GM18499 (cell line): Measurements from ENCODE around the gene APLF.
"Not testable (repeated sequence)": the region's sequence is repeated elsewhere in the genome, so short reads cannot be mapped to it uniquely, and the experiment has no call there.

ENCODE experiments used
- ATAC-seq: cut with Tn5 transposase; IDR thresholded peaks from one replicate; pipeline ENCODE4 v1.9.1; 2021; ENCODE audit warnings: moderate number of reproducible peaks; ENCODE audit not compliant: insufficient read depth, unreplicated experiment

Gene APLF

DNA sequence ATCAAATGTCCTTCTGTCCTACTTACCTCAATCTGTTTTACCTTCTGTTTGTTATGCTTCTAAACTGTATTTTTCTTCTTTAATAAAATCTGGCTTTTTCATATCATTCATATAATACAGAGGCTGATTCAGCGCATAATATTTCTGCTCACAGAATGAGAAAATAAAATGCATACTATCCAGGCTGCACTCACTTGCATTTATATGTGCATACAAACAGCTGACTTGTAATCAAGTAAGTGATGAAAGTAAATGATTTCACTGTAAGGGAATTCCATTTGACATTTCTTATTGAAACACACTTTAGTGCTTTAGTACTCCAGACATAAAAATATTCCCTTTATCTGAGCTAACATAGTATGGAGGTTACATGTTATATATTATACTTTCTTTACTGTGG is 100.7 kb downstream of the APLF start:
- ATAC-seq = no peak

GRCh38 chr2:68569604-68570003 is 102.2 kb downstream of the APLF start:
- no peak for ATAC-seq

- ATAC-seq = not testable (repeated sequence)
Measured at GRCh38 chr2:68570434-68570833, 103.0 kb downstream of the APLF start.

DNA sequence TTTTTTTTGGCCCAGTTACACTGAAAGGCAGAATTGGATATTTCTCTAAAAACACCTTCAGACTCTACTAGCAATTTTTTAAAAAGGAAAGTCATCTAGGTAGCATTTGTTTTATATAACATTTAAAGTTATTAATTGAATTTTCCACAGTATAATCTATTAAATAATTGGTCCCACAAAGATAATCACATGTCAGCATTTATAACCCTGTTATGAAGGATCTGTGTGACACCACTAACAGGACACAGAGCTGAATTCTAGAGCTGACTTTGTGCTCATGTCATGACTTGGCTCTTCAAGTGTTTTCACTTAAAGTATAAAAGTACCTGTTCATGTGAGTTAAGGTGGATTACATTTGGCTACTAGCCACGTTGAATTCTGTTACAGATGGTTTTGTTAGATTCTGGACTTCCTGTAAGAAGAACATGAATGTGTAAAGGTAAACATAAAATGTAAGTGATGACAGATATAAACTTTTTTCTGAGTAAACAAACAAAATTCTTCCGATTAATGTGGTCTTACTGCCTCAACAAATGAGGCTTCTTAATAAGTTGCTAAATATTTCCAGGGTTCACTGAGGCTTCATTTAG is 106.9 kb downstream of the APLF start:
- ATAC-seq = no peak

DNA sequence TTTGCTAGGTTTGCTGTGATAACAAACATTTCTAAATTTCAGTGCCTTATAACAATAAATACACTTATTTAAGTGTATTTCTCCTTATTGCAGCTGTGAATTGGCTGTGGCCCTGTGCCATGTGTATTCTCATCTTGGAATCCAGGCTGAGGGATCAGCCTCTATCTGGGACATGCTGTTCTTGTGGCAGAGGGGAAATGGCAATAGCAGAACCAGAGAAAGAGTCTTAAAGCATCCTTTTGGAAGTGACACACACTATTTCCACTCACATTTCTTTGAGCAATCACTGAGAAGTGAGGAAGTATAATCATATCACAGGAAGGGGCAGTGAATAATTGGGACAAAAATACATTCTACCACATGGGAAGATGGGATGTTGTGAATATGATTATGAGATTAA is 109.8 kb downstream of the APLF start:
- no peak for ATAC-seq

GRCh38 chr2:68579689-68580088 is 112.3 kb downstream of the APLF start:
- no peak for ATAC-seq

DNA sequence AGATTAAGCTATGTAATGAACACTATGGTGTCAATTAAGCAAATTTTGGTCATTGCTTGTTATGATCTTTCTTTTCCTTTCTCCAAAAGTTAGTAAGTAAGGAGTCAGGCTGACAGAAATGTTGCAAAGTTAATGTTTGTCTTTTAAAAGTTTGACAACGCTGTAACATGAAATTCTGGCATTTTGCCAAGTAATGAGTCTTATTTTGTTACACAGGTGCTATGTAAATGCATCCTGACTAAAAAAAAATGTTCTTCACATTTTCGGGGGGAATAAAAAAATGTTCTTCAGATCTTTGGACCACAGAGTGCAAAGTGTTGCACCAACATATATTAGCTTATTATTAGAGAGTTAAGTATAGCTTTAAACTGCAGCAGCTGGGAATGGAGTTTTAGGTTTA is 121.2 kb downstream of the APLF start:
- no peak for ATAC-seq

- no peak for ATAC-seq
Measured at GRCh38 chr2:68589963-68590362, 122.6 kb downstream of the APLF start.

DNA sequence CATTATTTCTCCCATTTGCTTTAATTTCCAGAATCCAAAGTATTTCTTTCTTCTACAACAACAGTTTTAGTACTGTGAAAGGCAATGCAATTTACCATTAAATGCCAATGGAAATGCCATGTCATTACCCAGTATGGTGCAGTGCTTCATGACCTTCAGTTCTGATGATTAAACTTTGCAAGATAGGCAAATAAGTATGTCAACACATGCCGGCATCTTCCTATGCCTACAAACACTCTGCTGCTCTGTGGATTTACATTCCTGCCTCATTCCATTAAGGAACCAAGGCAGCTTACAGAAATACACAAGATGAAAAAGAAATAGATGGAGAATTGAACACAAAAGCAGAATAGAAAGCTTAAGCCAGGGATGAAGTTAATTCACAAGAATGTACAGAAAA is 123.3 kb downstream of the APLF start:
- no peak for ATAC-seq

GRCh38 chr2:68591225-68591624 is 123.8 kb downstream of the APLF start:
- ATAC-seq = no peak

DNA sequence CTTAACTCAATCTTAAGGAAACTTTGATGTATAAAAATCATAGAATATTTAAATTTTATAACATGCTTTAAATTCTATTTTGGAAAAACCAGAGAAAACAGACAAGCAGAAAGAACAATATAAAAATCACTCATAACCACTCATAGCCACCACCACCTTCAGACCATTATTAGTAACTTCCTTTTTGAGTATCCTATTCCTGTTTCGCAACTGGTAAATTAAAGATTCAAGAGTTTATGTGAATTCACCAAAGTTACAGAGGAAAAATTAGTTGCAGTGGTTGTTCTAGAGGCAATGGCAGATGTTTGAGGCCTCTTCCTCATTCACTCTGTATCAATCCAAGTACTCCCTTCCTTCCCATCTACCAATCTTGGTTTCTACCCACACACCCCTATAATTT is 126.7 kb downstream of the APLF start:
- no peak for ATAC-seq

DNA sequence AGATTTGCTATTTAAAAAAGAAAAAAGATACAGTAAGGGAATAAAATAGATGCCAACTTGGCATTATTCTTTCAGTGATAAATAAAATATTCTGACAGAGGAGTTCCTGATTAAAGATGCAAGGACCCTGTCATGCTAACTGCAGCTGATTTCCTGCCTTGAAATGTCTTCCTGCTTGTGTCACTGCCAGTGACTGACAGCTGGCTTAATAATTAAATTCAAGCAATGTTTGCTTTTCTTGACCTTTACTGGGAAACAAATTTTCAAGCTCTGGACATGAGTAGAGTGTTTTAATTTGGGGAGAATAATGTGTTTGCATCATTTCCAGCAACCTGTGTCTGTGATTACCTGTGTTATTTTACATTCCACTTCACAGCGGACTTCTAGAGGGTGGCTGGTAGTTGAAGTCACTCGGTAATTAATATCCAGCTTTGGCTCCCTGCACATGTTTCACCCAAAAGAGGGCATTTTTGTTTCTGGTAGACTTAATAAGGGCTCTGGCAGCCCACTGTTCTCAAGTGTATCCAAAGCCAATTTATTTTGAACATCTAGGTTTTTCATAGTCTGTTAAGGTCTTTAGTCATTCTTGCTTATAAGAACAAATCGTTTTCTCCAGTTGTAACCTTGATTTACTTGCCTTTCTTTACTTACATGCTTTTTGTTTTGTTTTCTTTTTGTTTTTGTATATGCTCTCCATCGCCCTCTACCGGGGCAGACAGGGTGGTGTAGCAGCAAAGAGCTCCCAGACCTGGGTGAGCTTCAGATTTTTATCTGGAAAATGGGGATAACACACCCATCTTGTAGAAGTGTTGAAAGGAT is 127.5 kb downstream of the APLF start:
- ATAC-seq = peak; percentile 77

DNA sequence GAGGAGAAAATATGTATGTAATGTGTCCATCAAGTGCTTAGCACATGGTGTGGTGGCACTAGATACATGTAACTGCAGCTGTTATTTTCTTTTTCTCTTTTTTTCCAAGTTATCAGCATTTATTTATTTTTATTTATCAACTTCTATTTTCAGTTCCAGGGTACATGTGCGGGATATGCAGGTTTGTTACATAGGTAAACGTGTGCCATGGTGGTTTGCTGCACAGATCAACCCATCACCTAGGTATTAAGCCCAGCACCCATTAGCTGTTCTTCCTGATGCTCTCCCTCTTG is 128.1 kb downstream of the APLF start:
- not testable (repeated sequence) for ATAC-seq

DNA sequence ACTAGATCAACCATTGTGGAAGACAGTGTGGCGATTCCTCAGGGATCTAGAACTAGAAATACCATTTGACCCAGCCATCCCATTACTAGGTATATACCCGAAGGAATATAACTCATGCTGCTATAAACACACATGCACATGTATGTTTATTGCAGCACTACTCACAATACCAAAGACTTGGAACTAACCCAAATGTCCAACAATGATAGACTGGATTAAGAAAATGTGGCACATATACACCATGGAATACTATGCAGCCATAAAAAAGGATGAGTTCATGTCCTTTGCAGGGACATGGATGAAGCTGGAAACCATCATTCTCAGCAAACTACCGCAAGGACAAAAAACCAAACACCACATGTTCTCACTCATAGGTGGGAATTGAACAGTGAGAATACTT is 133.1 kb downstream of the APLF start:
- not testable (repeated sequence) for ATAC-seq

- ATAC-seq = no peak
Measured at GRCh38 chr2:68603059-68603458, 135.7 kb downstream of the APLF start.

DNA sequence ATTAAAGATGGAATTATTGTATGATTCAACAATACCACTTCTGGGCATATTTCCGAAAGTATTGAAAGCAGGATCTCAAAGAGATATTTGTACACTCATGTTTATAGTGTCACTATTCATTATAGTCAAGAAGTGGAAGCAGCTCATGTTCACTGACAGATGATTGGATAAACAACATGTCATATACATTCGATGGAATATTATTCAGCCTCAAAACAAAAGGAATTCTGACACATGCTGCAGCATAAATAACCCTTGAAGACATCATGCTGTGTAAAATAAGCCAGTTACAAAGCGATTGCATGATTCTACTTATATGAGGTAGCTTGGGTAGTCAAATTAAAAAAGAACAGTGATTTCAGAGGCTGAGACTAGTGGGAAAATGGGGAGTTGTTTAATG is 136.7 kb downstream of the APLF start:
- ATAC-seq = no peak

DNA sequence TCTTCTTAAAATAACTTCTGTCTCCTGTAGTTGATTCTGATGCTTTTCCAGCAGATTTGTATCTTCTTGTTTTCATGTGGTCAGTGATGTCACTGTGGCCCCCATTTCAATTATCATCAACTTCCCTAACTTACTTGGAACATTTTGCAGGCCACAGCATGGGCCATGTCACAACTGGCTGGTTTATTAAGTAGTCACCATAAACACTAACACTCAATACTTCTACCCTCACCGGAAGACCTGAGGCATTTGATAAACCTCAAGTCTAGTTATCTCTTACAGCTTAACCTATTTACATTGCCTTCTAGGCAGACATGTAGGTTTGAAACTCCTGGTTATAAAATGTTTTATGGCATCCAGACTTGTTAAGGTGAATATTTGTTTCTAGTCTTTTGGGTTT is 138.6 kb downstream of the APLF start:
- ATAC-seq = no peak

DNA sequence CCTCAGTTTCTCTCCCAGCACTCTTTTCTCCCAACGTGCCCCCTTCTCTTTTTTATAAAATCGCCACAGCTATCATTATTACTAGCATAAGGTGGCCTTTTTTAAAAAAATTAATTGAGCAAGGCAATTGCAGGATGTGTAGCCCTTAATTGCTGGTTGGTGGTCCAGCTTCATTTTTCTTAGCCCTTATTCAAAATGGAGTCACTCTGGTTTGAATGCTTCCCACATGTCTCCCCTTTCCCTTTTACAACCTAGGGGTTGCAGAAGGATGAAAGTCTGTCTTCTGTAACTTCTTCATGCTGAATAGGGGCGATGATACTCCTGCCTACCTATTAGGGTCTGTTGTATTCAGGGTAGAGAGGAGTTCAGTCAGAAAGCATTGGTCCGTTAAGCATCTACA is 139.4 kb downstream of the APLF start:
- ATAC-seq = no peak

- no peak for ATAC-seq
Measured at GRCh38 chr2:68607837-68608236, 140.5 kb downstream of the APLF start.

DNA sequence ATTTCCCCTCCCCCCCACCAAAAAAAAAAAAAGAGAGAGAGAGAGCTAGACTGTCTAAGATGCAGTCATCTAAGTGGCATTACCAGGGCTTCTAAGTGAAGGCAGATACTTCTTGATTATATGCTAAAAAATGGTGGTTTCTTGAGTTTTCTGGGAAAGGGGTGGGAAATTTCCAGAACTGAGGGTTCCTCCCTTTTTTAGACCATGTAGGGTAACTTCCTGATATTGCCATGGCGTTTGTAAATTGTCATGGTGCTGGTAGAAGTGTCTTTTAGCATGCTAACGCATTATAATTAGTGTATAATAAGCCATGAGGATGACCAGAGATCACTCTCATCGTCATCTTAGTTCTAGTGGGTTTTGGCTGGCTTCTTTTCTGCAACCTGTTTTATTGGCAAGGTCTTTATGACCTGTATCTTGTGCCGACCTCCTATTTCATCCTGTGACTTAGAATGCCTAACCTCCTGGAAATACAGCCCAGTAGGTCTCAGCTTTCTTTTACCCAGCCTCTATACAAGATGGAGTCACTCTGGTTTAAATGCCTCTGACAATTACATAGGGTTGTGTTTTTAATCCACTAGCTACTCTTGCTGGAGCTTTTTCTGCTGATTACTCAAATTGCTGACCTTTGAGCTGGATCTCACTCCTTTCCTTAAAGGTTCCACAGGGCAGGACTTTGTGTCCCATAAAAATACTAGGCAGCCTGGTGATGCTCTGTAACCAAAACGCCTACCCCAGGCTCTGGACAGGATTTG is 145.6 kb downstream of the APLF start:
- ATAC-seq = no peak

DNA sequence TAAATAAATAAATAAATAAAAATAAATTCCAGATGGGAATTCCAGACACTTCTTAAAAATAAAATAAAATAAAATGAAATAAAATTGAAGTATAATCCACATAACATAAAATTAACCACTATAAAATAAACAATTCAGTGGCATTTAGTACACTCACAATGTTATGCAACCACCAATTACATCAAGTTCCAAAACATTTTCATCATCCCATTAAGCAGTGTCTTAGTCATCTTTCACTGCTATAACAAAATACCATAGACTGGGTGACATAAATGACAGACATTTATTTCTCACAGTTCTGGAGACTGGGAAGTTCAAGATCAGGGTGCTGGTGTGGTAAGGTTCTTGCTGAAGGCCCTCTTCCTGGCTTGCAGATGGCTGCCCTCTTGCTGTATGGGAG is 153.4 kb downstream of the APLF start:
- ATAC-seq = no peak

GRCh38 chr2:68623820-68624219 is 156.4 kb downstream of the APLF start:
- no peak for ATAC-seq
